NCI-H1048 (cell line): ENCODE data around the gene ARHGAP45.

ENCODE experiments used
- DNase-seq: peaks from one replicate; lab custom pipeline; 2025; lab: John Stamatoyannopoulos, UW

Gene ARHGAP45

DNA sequence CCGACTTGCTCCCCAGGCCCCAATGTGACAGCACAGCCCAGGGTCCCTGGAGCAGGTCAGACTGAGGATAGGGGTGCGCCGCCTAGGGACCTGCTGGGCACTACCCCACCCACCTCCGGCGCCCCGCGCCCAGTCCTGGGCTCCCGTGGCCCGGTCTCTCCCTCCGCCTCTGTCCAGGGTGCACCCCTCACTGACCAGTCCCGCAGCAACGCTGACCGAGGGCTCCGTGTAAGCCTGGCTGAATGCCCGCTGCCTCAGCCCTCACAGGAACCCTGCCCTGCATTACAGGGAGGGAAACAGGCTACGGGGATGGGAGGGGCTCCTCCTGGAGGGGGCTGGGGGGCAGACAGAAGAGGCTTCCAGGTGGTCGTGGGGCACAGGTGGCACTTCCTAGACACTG is 68.5 kb downstream of the ARHGAP45 start:
- DNase-seq = no peak

DNA sequence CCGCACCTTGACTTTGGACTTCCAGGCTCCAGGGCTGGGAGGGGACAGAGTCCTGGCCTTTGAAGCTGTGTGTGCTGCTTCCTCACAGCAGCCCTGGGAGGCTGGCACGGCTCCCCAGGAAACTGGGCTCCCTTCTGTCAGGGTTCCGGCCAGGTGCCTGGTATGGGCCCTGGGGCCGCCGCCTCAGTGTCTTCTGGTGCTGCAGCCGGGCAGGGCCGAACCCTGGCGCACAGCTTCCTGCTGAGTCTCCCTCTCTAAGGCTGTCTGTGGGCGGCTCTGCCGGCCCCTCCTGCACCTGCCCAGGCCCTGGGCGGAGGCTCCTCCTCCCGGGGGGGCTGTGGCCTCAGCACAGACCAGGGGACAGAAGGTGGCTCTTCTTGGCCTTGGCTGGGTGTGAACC is 69.2 kb downstream of the ARHGAP45 start:
- no peak for DNase-seq
